T-cell (primary cell): ENCODE results near the gene GNG7. TPM values are rescaled to one million over a fixed set of nuclear protein-coding genes. Genes with fewer than 3 reads are reported as not detected.
"Not testable (repeated sequence)": the region's sequence is repeated elsewhere in the genome, so short reads cannot be mapped to it uniquely, and the experiment has no call there.

Experiments
- ATAC-seq, 4 experiments: fragments of 200-7000 bp in 3 of 4; fragments of 150-1000 bp in 1 of 4; cut with Tn5 transposase; replicated peaks in 1 of 4; 1 replicate in 3 of 4; 2 replicates in 1 of 4; pipeline ENCODE4 v1.10.0; 2021; ENCODE audit warnings: moderate library complexity in 3 of 4, mild to moderate bottlenecking in 2 of 4, moderate number of reproducible peaks in 1 of 4
- CTCF ChIA-PET, 2 donors: fragments of 300-600 bp; sonication (Branson Sonifier 250); formaldehyde crosslinking; loops; one replicate each; lab custom pipeline; 2022; ENCODE audit warnings: antibody characterized with exemption in 2 of 2; lab: Charles Lee
- POLR2A ChIA-PET, 2 donors: fragments of 300-600 bp; sonication (Branson Sonifier 250); formaldehyde crosslinking; loops; one replicate each; lab custom pipeline; 2022; ENCODE audit warnings: antibody characterized with exemption in 2 of 2; lab: Charles Lee
- DNase-seq, 35 experiments: peaks; one replicate each; pipeline versions ENCODE4 v3.0.0 to v3.0.0-alpha.2; 2013 to 2023
- H3K27ac ChIP-seq: one replicate; pipeline ENCODE4 v1.5.1; 2013; ENCODE audit warnings: low read length
- H3K27me3 ChIP-seq, 2 experiments: replicated peaks in 1 of 2; 1 replicate in 1 of 2; 2 replicates in 1 of 2; pipeline versions ENCODE4 v1.6.1 to v1.7.0; 2013; ENCODE audit warnings: low read length in 1 of 2, mixed read lengths in 1 of 2; ENCODE audit not compliant: control insufficient read depth in 2 of 2, insufficient read depth in 2 of 2; ENCODE audit errors: extremely low read depth in 1 of 2
- H3K36me3 ChIP-seq, 2 donors: 1 replicate in 1 of 2; 2 replicates in 1 of 2; pipeline versions ENCODE4 v1.6.1 to v1.7.0; 2013; ENCODE audit warnings: low read length in 1 of 2; ENCODE audit not compliant: control insufficient read depth in 2 of 2, insufficient read depth in 1 of 2; ENCODE audit errors: extremely low read depth in 1 of 2
- H3K4me1 ChIP-seq, 2 experiments: 1 replicate in 1 of 2; 2 replicates in 1 of 2; pipeline versions ENCODE4 v1.6.1 to v1.7.0; 2013; ENCODE audit warnings: low read length in 2 of 2, mixed read lengths in 1 of 2; ENCODE audit not compliant: insufficient read depth in 2 of 2, control insufficient read depth in 1 of 2; ENCODE audit errors: extremely low read depth in 1 of 2
- H3K4me3 ChIP-seq, 2 donors: 1 replicate in 1 of 2; 2 replicates in 1 of 2; pipeline versions ENCODE4 v1.5.1 to v1.7.0; 2013; ENCODE audit warnings: mild to moderate bottlenecking in 2 of 2, low read length in 1 of 2, moderate library complexity in 1 of 2; ENCODE audit not compliant: control insufficient read depth in 1 of 2; ENCODE audit errors: extremely low read depth in 1 of 2
- H3K9me3 ChIP-seq: 2 replicates; pipeline ENCODE4 v1.7.0; 2013
- H3K27ac Mint-ChIP-seq, 2 donors: one replicate each; pipeline ENCODE4 v1.8.0; 2020 to 2021; ENCODE audit warnings: mild to moderate bottlenecking in 2 of 2, mixed read lengths in 2 of 2
- H3K27me3 Mint-ChIP-seq, 2 donors: one replicate each; pipeline ENCODE4 v1.8.0; 2021 to 2022; ENCODE audit warnings: mixed read lengths in 2 of 2
- H3K36me3 Mint-ChIP-seq: one replicate; pipeline ENCODE4 v1.8.0; 2021; ENCODE audit warnings: mixed read lengths
- H3K4me1 Mint-ChIP-seq, 3 donors: one replicate each; pipeline ENCODE4 v1.8.0; 2020 to 2022; ENCODE audit warnings: mixed read lengths in 3 of 3, mild to moderate bottlenecking in 1 of 3
- H3K4me3 Mint-ChIP-seq, 3 donors: one replicate each; pipeline ENCODE4 v1.8.0; 2020 to 2022; ENCODE audit warnings: mild to moderate bottlenecking in 3 of 3, mixed read lengths in 3 of 3, moderate library complexity in 3 of 3
- H3K9me3 Mint-ChIP-seq, 3 donors: one replicate each; pipeline ENCODE4 v1.8.0; 2020 to 2022; ENCODE audit warnings: mixed read lengths in 3 of 3
- WGBS: methylation state at CpG from one replicate; pipeline ENCODE4 v1.1.5; 2013; ENCODE audit warnings: missing lambda C conversion rate; ENCODE audit not compliant: insufficient coverage; 5-methylcytosine and 5-hydroxymethylcytosine counted together
- total RNA-seq, 35 experiments: library from RNA in 6 of 35; stranded (reverse) in 6 of 35; fragments of 120-200 nt in 1 of 35; gene quantifications; one replicate each; pipeline versions ENCODE4 v1.2.1 to v1.2.4 and lab custom pipeline; 2013 to 2026

Gene GNG7
- total RNA-seq, 5 donors from 2014 or later (not counting 1 experiment from before 2014, with no cell fraction given), result 4.5 to 7.2 (median 5.7) TPM

DNA sequence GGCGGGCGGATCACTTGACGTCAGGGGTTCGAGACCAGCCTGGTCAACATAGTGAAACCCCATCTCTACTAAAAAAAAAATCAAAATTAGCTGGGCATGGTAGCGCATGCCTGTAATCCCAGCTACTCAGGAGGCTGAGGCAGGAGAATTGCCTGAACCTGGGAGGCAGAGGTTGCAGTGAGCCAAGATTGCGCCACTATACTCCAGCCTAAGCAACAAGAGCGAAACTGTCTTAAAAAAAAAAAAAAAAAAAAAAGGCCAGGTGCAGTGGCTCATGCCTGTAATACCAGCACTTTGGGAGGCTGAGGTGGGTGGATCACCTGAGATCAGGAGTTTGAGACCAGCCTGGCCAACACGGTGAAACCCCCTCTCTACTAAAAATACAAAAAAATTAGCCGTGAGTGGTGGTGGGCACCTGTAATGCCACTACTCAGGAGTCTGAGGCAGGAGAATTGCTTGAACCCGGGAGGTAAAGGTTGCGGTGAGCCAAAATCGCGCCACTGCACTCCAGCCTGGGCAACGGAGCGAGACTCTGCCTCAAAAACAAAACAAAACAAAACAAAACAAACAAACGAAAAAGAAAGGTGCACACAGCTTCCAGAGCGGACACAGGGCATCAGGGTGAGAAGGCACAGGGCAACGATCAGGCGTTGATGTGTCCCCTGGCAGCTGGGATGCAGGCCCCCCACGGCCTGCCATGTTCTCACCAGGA lies 156.9 kb downstream of the GNG7 start:
- POLR2A ChIA-PET, H3K9me3 Mint-ChIP-seq, CTCF ChIA-PET: not testable (repeated sequence)

DNA sequence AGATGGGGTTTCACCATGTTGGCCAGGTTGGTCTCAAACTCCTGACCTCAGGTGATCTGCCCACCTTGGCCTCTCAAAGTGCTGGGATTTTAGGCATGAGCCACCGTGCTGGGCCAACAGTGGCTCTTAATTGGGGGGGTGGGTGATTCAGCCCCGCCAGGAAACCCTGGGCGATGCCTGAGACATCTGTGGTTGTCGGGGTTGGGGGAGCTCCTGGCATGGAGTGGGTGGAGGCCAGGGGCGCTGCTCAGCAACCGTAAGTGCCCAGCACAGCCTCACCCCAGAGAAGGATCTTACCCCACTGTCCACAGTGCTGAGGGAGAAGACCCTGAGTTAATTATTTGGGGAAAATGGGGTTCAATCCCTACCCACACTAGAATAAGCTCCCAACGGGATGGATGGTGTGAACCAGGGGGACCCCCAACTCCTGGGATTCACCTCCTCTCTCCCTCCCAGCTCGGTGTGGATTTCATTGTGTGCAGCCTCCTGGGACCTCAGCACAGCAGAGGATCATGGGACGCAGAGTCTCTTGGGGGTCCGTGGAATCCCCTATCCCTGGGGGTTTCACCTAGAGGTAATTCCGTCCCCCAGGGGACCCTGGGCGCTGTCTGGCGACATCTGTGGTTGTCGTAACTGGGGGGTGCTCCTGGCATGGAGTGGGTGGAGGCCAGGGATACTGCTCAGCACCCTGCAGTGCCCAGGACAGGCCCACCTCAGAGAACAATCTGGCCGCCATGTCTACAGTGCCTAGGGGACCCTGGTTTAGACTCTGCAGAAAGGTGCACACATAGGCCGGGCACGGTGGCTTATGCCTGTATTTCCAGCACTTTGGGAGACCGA lies 157.7 kb downstream of the GNG7 start:
- H3K4me3 Mint-ChIP-seq, result peak overlapping the region in 1 of 3 donors; percentile 85
- no peaks in the 10 kb centered on the region for H3K27me3 Mint-ChIP-seq
- H3K27ac Mint-ChIP-seq, result no peak overlapping the region
- peaks cover 7 to 27% of the 10 kb centered on the region in 2 experiments for H3K4me1 ChIP-seq
- H3K4me3 ChIP-seq, result no peak overlapping the region
- WGBS, result 91% methylated on average over 10 of the region's 18 CpGs
- no peaks in the 10 kb centered on the region for H3K9me3 ChIP-seq
- ChIA-PET POLR2A (no interaction called here), CTCF (no interaction called here)
- peaks cover 19 to 32% (median 22%) of the 10 kb centered on the region in 3 donors for H3K4me1 Mint-ChIP-seq
- peaks cover 0 to 9% of the 10 kb centered on the region in 2 experiments for H3K27me3 ChIP-seq
- DNase-seq (no peak), ATAC-seq (no peak)
- H3K9me3 Mint-ChIP-seq, result peaks cover 0 to 2% (median 0%) of the 10 kb centered on the region in 3 donors
- H3K36me3 Mint-ChIP-seq, result peaks cover 3% of the 10 kb centered on the region
- H3K36me3 ChIP-seq, result peaks cover 0 to 3% of the 10 kb centered on the region in 2 donors
- no peak overlapping the region for H3K27ac ChIP-seq

More for the DNA sequence above, 156.9 kb downstream of the GNG7 start:
- peaks cover 17 to 34% (median 19%) of the 10 kb centered on the region in 3 donors for H3K4me1 Mint-ChIP-seq
- peaks cover 7 to 27% of the 10 kb centered on the region in 2 experiments for H3K4me1 ChIP-seq
- H3K4me3 Mint-ChIP-seq, H3K9me3 ChIP-seq, H3K27me3 ChIP-seq, ATAC-seq, H3K36me3 ChIP-seq, H3K27ac Mint-ChIP-seq, H3K4me3 ChIP-seq, DNase-seq, H3K27me3 Mint-ChIP-seq, H3K36me3 Mint-ChIP-seq, H3K27ac ChIP-seq: not testable (repeated sequence)
- 90% methylated on average over 9 of the region's 20 CpGs for WGBS

DNA sequence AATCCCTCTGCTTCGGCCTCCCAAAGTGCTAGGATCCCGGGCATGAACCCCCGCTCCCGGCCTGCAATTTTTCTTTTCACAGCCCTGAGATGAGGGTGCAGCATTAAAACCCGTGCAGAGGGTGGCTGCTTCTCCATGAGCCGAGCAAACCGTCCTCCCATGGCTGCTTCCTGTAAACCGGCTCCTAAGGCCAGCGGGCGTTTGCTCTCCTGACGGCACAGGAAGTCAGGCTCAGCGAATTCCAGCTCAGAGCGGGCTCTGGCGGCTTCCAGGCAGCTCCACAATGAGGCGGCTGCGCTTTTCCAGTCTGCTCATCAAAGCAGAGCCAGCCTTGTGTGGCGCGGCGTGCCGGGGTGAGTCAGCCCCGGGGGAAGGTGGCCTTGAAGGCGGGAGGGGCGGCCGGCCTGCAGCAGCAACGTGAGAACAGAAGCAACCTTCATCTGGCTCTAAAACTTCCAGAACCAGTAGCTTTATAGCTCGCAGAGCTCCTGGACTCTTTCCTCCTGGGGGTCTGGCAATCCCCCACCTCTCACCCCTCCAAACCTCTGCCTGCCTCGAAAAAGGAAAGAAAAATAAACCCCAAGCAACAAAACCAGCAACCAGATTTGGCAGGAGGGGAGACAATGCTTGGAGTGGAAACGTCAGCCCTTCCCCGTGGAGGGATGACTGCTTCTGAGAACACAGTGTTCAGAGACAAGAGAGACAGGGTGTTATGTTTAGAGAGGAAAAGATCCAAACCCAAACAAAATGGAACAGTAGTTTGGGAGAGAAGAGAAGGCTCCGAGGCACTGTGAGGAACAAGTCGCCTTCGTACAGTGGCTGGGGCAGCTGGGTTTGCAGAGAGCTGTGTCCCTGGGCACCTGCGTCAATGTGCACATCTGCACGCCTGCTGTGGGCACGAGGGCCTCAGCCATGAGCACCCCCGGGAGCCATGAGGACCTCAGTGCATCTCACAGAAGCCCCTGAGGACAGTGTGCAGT lies 158.7 kb downstream of the GNG7 start:
- H3K4me1 Mint-ChIP-seq, result peaks cover 19 to 29% (median 25%) of the 10 kb centered on the region in 3 donors
- WGBS, result 39% methylated on average over 29 of the region's 36 CpGs
- CTCF ChIA-PET, result interaction anchor here in 1 of 2 donors (0.7 kb wide), 1 partner anchor 210 kb away, joined by 4 read pairs; no protein-coding TSS in a partner anchor

DNA sequence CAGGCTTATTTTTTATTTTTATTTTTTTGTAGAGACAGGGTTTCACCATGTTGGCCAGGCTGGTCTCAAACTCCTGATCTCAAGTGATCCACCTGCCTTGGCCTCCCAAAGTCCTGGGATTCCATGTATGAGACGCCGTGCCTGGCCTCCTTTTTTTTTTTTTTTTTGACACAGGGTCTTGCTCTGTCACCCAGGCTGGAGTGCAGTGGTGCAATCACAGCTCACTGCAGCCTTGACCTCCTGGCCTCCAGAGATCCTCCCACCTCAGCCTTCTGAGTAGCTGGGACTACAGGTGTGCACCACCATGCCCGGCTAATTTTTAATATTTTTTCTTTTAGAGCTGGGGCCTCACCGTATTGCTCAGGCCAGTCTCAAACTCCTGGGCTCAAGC lies 159.4 kb downstream of the GNG7 start:
- not testable (repeated sequence) for H3K9me3 ChIP-seq, H3K36me3 Mint-ChIP-seq, H3K27me3 ChIP-seq, H3K27me3 Mint-ChIP-seq, H3K27ac ChIP-seq, H3K9me3 Mint-ChIP-seq, DNase-seq, H3K36me3 ChIP-seq
- CTCF ChIA-PET, result interaction anchor here in 1 of 2 donors (0.7 kb wide), 1 partner anchor 211 kb away, joined by 4 read pairs; no protein-coding TSS in a partner anchor
- ATAC-seq, result peak in 2 of 4 experiments; percentile 5 to 6
- Mint-ChIP-seq H3K4me1 (peaks cover 19 to 29% (median 25%) of the 10 kb centered on the region in 3 donors), H3K27ac (peak overlapping the region; percentile 65 to 84), H3K4me3 (peak overlapping the region; percentile 55 to 85 (median 70))
- H3K4me1 ChIP-seq, result peaks cover 7 to 27% of the 10 kb centered on the region in 2 experiments
- WGBS, result 94% methylated on average over 4 of the region's 4 CpGs
- POLR2A ChIA-PET, result interaction anchor here in 1 of 2 donors (0.7 kb wide), 1 partner anchor 74 kb away, joined by 8 read pairs; no protein-coding TSS in a partner anchor
- peak overlapping the region in 1 of 2 donors; percentile 39 for H3K4me3 ChIP-seq

More for the DNA sequence above, 158.7 kb downstream of the GNG7 start:
- peak overlapping the region; percentile 55 to 85 (median 70) for H3K4me3 Mint-ChIP-seq
- DNase-seq (peak in 34 of 35 experiments; percentile 11 to 71 (median 30)), ATAC-seq (peak; percentile 81 to 92 (median 88))
- no peaks in the 10 kb centered on the region for H3K9me3 Mint-ChIP-seq
- H3K9me3 ChIP-seq, result no peaks in the 10 kb centered on the region
- H3K4me3 ChIP-seq, result peak overlapping the region; percentile 30 to 39
- peaks cover 0 to 9% of the 10 kb centered on the region in 2 experiments for H3K27me3 ChIP-seq
- POLR2A ChIA-PET, result interaction anchor here in 1 of 2 donors (0.7 kb wide), 1 partner anchor 75 kb away, joined by 8 read pairs; no protein-coding TSS in a partner anchor
- H3K4me1 ChIP-seq, result peaks cover 7 to 27% of the 10 kb centered on the region in 2 experiments
- peaks cover 0 to 3% of the 10 kb centered on the region in 2 donors for H3K36me3 ChIP-seq
- H3K27ac ChIP-seq, result no peak overlapping the region
- peaks cover under 1% of the 10 kb centered on the region for H3K36me3 Mint-ChIP-seq
- no peaks in the 10 kb centered on the region for H3K27me3 Mint-ChIP-seq
- peak overlapping the region; percentile 65 to 84 for H3K27ac Mint-ChIP-seq

DNA sequence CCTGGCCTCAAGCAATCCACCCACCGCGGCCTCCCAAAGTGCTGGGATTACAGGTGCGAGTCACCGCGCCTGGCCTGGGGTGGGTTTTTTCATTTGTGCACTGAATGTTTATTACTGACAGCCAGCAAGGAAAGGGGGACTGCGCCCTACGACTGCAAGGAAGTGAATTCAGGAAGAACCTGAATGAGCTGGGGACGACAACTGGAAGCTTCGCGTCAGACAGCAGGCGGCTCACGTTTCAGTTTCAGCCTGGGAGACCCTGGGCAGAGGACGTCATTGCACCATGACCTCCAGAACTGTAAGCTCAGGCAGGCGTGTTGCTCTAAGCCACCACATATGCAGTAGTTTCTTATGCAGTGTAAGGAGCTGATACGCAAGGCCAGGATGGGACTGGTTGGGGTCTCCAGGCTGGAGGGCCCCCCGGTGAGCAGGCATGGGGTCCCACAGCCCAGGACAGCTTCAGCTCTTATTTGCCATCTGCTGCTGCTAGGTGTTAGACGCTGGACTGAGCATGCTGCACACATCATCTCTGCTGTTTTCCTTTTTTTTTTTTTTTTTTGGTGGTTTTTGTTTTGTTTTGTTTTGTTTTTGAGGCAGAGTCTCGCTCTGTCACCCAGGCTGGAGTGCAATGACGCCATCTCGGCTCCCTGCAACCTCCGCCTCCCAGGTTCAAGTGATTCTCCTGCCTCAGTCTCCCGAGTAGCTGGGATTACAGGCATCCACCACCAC lies 160.0 kb downstream of the GNG7 start:
- ATAC-seq, result peak in 1 of 4 experiments; percentile 25
- no peak overlapping the region for H3K4me3 ChIP-seq
- DNase-seq, result no peak
- POLR2A ChIA-PET, result interaction anchor here in 1 of 2 donors (0.7 kb wide), 1 partner anchor 73 kb away, joined by 8 read pairs; no protein-coding TSS in a partner anchor
- WGBS, result 88% methylated on average over 13 of the region's 22 CpGs
- Mint-ChIP-seq H3K9me3 (no peaks in the 10 kb centered on the region), H3K4me1 (peaks cover 21 to 35% (median 24%) of the 10 kb centered on the region in 3 donors), H3K36me3 (no peaks in the 10 kb centered on the region), H3K27ac (peak overlapping the region; percentile 31 to 68), H3K27me3 (no peaks in the 10 kb centered on the region), H3K4me3 (peak overlapping the region in 2 of 3 donors; percentile 49 to 85)
- peaks cover 7 to 32% of the 10 kb centered on the region in 2 experiments for H3K4me1 ChIP-seq
- peaks cover 0 to 3% of the 10 kb centered on the region in 2 donors for H3K36me3 ChIP-seq
- H3K9me3 ChIP-seq, result no peaks in the 10 kb centered on the region
- CTCF ChIA-PET, result interaction anchor here in 1 of 2 donors (0.7 kb wide), 1 partner anchor 211 kb away, joined by 4 read pairs; no protein-coding TSS in a partner anchor
- H3K27me3 ChIP-seq, result peaks cover 0 to 9% of the 10 kb centered on the region in 2 experiments
- H3K27ac ChIP-seq, result no peak overlapping the region
